Endothelial cell (in vitro differentiated cells): ENCODE data around the gene HAAO. TPM values are rescaled to one million over a fixed set of nuclear protein-coding genes. Genes with fewer than 3 reads are reported as not detected.

Experiments
- DNase-seq: peaks from one replicate; pipeline ENCODE4 v3.0.0; 2021; ENCODE audit warnings: low spot score
- H3K27ac Mint-ChIP-seq: one replicate; pipeline ENCODE4 v1.8.0; 2021; ENCODE audit warnings: mixed read lengths, inconsistent platforms; ENCODE audit not compliant: unreplicated experiment
- H3K27me3 Mint-ChIP-seq: one replicate; pipeline ENCODE4 v1.8.0; 2021; ENCODE audit warnings: mild to moderate bottlenecking, moderate library complexity, mixed read lengths, inconsistent platforms; ENCODE audit not compliant: unreplicated experiment
- H3K36me3 Mint-ChIP-seq: one replicate; pipeline ENCODE4 v1.8.0; 2021; ENCODE audit warnings: mild to moderate bottlenecking, low read depth, mixed read lengths, inconsistent platforms; ENCODE audit not compliant: unreplicated experiment
- H3K4me1 Mint-ChIP-seq: one replicate; pipeline ENCODE4 v1.8.0; 2021; ENCODE audit warnings: mild to moderate bottlenecking, mixed read lengths, inconsistent platforms; ENCODE audit not compliant: unreplicated experiment
- H3K4me3 Mint-ChIP-seq: one replicate; pipeline ENCODE4 v1.8.0; 2021; ENCODE audit warnings: mild to moderate bottlenecking, mixed read lengths, inconsistent platforms; ENCODE audit not compliant: unreplicated experiment
- H3K9me3 Mint-ChIP-seq: one replicate; pipeline ENCODE4 v1.8.0; 2021; ENCODE audit warnings: mixed read lengths, inconsistent platforms; ENCODE audit not compliant: unreplicated experiment
- CTCF ChIP-seq: fragments of 200-600 bp; sonication (generic); IDR thresholded peaks from one replicate; pipeline ENCODE4 v1.5.0; 2021; ENCODE audit warnings: antibody characterized with exemption; ENCODE audit not compliant: unreplicated experiment
- total RNA-seq: library from RNA; stranded (reverse); fragmentation: NEBNext Ultra II Directional; extraction: Animal tissue kit (Norgen Biotek cat#: 25700); gene quantifications from one replicate; pipeline ENCODE4 v1.2.1, GENCODE V29; 2021; ENCODE audit not compliant: unreplicated experiment

Gene HAAO
- total RNA-seq, 1 donor from 2014 or later, result 6.0 TPM

GRCh38 chr2:42794271-42795046 lies 2.1 kb upstream of the HAAO start:
- H3K4me3 Mint-ChIP-seq, result peak overlapping the region; percentile 10
- peaks cover 29% of the 10 kb centered on the region for H3K27me3 Mint-ChIP-seq
- peaks cover 14% of the 10 kb centered on the region for H3K36me3 Mint-ChIP-seq
- DNase-seq, result peak; percentile 50
- H3K9me3 Mint-ChIP-seq, result peaks cover 5% of the 10 kb centered on the region
- no peak for TF ChIP-seq CTCF
- H3K4me1 Mint-ChIP-seq, result peaks cover 41% of the 10 kb centered on the region
- H3K27ac Mint-ChIP-seq, result no peak overlapping the region

GRCh38 chr2:42793334-42794270 lies 1.2 kb upstream of the HAAO start:
- H3K27me3 Mint-ChIP-seq, result peaks cover 32% of the 10 kb centered on the region
- H3K4me1 Mint-ChIP-seq, result peaks cover 41% of the 10 kb centered on the region
- peaks cover 5% of the 10 kb centered on the region for H3K9me3 Mint-ChIP-seq
- H3K27ac Mint-ChIP-seq, result peak overlapping the region; percentile 72
- peaks cover 16% of the 10 kb centered on the region for H3K36me3 Mint-ChIP-seq
- no peak for TF ChIP-seq CTCF
- no peak for DNase-seq
- peak overlapping the region; percentile 73 for H3K4me3 Mint-ChIP-seq

- no peak for TF ChIP-seq CTCF
- peaks cover 36% of the 10 kb centered on the region for H3K27me3 Mint-ChIP-seq
- H3K9me3 Mint-ChIP-seq, result peaks cover 5% of the 10 kb centered on the region
- DNase-seq, result no peak
- H3K4me1 Mint-ChIP-seq, result peaks cover 41% of the 10 kb centered on the region
- H3K36me3 Mint-ChIP-seq, result peaks cover 19% of the 10 kb centered on the region
- H3K4me3 Mint-ChIP-seq, result peak overlapping the region; percentile 89
- H3K27ac Mint-ChIP-seq, result peak overlapping the region; percentile 55
These were observed 248 bp downstream of the HAAO start for GRCh38 chr2:42792087-42792582.

- Mint-ChIP-seq H3K36me3 (peaks cover 19% of the 10 kb centered on the region), H3K27ac (peak overlapping the region; percentile 55), H3K9me3 (peaks cover 5% of the 10 kb centered on the region), H3K4me3 (peak overlapping the region; percentile 79), H3K4me1 (peaks cover 41% of the 10 kb centered on the region), H3K27me3 (peaks cover 36% of the 10 kb centered on the region)
- DNase-seq, result no peak
- TF ChIP-seq CTCF, result no peak
These were observed 777 bp downstream of the HAAO start for GRCh38 chr2:42791606-42792005.
